ENCODE results near the gene HBP1.

DNA sequence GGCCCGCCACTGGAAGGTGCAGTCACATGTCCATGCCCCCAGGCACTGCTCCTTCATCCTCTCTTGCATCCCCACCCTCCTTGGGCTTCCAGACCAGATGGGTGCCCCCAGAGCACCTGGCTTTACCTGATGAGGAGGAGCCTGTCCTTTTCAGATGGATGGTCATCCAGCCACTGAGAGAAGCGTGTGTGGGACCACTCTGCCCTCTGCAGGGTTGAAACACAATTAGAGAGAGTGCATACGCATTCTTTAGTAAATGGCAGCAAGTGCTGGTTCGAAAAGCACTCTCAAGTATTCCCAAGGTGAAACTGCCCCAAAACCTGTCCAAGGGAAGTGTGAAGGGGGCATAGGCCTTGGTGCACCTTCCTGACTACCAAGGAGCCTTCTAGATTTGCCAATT is 41.6 kb downstream of the HBP1 start:
- no peak for TF ChIP-seq EZH2 (IDR thresholded peaks at IDR 0.05; ENCODE audit: borderline replicate concordance, insufficient read depth, low read length, poor library complexity, severe bottlenecking)
- TF ChIP-seq, protein P1, sequence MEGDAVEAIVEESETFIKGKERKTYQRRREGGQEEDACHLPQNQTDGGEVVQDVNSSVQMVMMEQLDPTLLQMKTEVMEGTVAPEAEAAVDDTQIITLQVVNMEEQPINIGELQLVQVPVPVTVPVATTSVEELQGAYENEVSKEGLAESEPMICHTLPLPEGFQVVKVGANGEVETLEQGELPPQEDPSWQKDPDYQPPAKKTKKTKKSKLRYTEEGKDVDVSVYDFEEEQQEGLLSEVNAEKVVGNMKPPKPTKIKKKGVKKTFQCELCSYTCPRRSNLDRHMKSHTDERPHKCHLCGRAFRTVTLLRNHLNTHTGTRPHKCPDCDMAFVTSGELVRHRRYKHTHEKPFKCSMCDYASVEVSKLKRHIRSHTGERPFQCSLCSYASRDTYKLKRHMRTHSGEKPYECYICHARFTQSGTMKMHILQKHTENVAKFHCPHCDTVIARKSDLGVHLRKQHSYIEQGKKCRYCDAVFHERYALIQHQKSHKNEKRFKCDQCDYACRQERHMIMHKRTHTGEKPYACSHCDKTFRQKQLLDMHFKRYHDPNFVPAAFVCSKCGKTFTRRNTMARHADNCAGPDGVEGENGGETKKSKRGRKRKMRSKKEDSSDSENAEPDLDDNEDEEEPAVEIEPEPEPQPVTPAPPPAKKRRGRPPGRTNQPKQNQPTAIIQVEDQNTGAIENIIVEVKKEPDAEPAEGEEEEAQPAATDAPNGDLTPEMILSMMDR (IDR thresholded peaks at IDR 0.05; ENCODE audit: poor library complexity, severe bottlenecking): no peak
- no peak for TF ChIP-seq MXI1 (conservative IDR thresholded peaks at IDR 0.05; ENCODE audit: poor library complexity, severe bottlenecking)
- no peak for TF ChIP-seq POLR2AphosphoS5 (IDR thresholded peaks at IDR 0.05)
- no peak for TF ChIP-seq TAF1 (IDR thresholded peaks at IDR 0.05; ENCODE audit: low read depth)
- no peak for TF ChIP-seq EP300 (conservative IDR thresholded peaks at IDR 0.05; ENCODE audit: poor library complexity, severe bottlenecking)
- TF ChIP-seq, protein P2, sequence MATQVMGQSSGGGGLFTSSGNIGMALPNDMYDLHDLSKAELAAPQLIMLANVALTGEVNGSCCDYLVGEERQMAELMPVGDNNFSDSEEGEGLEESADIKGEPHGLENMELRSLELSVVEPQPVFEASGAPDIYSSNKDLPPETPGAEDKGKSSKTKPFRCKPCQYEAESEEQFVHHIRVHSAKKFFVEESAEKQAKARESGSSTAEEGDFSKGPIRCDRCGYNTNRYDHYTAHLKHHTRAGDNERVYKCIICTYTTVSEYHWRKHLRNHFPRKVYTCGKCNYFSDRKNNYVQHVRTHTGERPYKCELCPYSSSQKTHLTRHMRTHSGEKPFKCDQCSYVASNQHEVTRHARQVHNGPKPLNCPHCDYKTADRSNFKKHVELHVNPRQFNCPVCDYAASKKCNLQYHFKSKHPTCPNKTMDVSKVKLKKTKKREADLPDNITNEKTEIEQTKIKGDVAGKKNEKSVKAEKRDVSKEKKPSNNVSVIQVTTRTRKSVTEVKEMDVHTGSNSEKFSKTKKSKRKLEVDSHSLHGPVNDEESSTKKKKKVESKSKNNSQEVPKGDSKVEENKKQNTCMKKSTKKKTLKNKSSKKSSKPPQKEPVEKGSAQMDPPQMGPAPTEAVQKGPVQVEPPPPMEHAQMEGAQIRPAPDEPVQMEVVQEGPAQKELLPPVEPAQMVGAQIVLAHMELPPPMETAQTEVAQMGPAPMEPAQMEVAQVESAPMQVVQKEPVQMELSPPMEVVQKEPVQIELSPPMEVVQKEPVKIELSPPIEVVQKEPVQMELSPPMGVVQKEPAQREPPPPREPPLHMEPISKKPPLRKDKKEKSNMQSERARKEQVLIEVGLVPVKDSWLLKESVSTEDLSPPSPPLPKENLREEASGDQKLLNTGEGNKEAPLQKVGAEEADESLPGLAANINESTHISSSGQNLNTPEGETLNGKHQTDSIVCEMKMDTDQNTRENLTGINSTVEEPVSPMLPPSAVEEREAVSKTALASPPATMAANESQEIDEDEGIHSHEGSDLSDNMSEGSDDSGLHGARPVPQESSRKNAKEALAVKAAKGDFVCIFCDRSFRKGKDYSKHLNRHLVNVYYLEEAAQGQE (IDR thresholded peaks at IDR 0.05; ENCODE audit: borderline replicate concordance): no peak

Measured in neural cell (in vitro differentiated cells).